ENCODE measurements around the gene PCDH10. TPM values are rescaled to one million over a fixed set of nuclear protein-coding genes. Genes with fewer than 3 reads are reported as not detected.

The PCDH10 gene
- total RNA-seq, 6 experiments from 2014 or later = 0.05 to 0.20 (median 0.12) TPM; not detected in 3

GRCh38 chr4:133136833-133137232 is 12.3 kb upstream of the PCDH10 start:
- no peaks in the 10 kb centered on the region for H3K4me1 ChIP-seq
- intact Hi-C loops (cut with DNase I) = no loop called here
- ATAC-seq (no peak), DNase-seq (no peak)
- H3K36me3 ChIP-seq = no peaks in the 10 kb centered on the region
- 61% methylated on average over 3 of the region's 3 CpGs for WGBS (ENCODE audit: insufficient coverage, low coverage, low lambda C conversion rate, missing lambda C conversion rate)
- no peaks in the 10 kb centered on the region for H3K27me3 ChIP-seq
- no peak overlapping the region for H3K27ac ChIP-seq
- no peak for TF ChIP-seq CTCF (IDR thresholded peaks at IDR 0.05)
- no peak for TF ChIP-seq POLR2A (IDR thresholded peaks at IDR 0.05)
- H3K9me3 ChIP-seq = no peaks in the 10 kb centered on the region
- no peak overlapping the region for H3K4me3 ChIP-seq

GRCh38 chr4:133137571-133137970 is 11.5 kb upstream of the PCDH10 start:
- H3K9me3 ChIP-seq = no peaks in the 10 kb centered on the region
- no peak overlapping the region for H3K27ac ChIP-seq
- H3K4me1 ChIP-seq = no peaks in the 10 kb centered on the region
- H3K36me3 ChIP-seq = no peaks in the 10 kb centered on the region
- intact Hi-C loops (cut with DNase I) = no loop called here
- no peaks in the 10 kb centered on the region for H3K27me3 ChIP-seq
- H3K4me3 ChIP-seq = no peak overlapping the region
- DNase-seq (no peak), ATAC-seq (no peak)
- no peak for TF ChIP-seq CTCF (IDR thresholded peaks at IDR 0.05)
- TF ChIP-seq POLR2A (IDR thresholded peaks at IDR 0.05) = no peak
- 16% methylated on average over 1 of the region's 1 CpG for WGBS (ENCODE audit: insufficient coverage, low coverage, low lambda C conversion rate, missing lambda C conversion rate)

DNA sequence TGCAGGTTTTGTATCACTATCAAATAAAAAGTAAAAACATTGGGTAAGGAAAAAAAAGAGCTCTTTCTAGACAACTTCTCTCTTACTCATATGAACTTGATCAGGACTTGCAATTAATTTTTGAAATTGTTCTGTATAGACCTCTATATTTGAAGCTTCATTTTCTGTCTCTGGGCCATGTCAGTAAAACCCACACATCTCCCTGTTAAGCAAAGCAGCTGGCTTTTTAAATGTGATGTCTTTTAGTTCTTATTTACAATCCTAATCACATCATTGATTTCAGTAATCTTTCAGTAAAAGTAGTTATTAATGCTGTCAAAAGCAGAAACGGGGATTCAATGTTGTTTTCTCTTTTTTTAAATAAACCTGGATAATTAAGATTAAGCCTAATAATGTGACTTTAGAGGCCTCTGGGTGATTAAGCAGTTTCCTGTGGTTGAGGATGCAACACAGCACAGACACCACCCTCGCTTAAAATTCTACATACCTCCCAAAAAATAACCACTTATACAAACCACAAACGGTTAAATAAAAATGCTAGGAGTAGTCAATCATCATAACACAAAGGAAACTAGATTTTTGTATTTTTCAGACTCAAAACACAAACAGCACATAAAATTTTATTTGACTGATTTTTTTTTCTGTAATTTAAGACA is 5.2 kb upstream of the PCDH10 start:
- peaks cover 0 to 11% of the 10 kb centered on the region in 2 donors for H3K27me3 ChIP-seq
- WGBS (ENCODE audit: insufficient coverage, low coverage, low lambda C conversion rate, missing lambda C conversion rate) = 13% methylated on average over 3 of the region's 3 CpGs
- H3K9me3 ChIP-seq = no peaks in the 10 kb centered on the region
- no peak for DNase-seq
- no peak for ATAC-seq
- intact Hi-C loops (cut with DNase I) = no loop called here
- H3K4me1 ChIP-seq = peaks cover 0 to 10% (median 0%) of the 10 kb centered on the region in 4 donors
- H3K36me3 ChIP-seq = no peaks in the 10 kb centered on the region
- no peak overlapping the region for H3K4me3 ChIP-seq
- H3K27ac ChIP-seq = no peak overlapping the region
- TF ChIP-seq CTCF (IDR thresholded peaks at IDR 0.05) (no peak), POLR2A (IDR thresholded peaks at IDR 0.05) (no peak)

- intact Hi-C loops (cut with DNase I) = no loop called here
- TF ChIP-seq POLR2A (IDR thresholded peaks at IDR 0.05) (no peak), CTCF (IDR thresholded peaks at IDR 0.05) (no peak)
- peaks cover 0 to 16% (median 0%) of the 10 kb centered on the region in 4 donors for H3K4me1 ChIP-seq
- H3K9me3 ChIP-seq = no peaks in the 10 kb centered on the region
- peaks cover 0 to 20% of the 10 kb centered on the region in 2 donors for H3K27me3 ChIP-seq
- no peak overlapping the region for H3K4me3 ChIP-seq
- DNase-seq (no peak), ATAC-seq (no peak)
- H3K36me3 ChIP-seq = no peaks in the 10 kb centered on the region
- no peak overlapping the region for H3K27ac ChIP-seq
Observed at GRCh38 chr4:133145241-133145640, 3.9 kb upstream of the PCDH10 start.

Measured in right lobe of liver (tissue), 6 donors.